Stimulated activated effector memory CD8-positive, alpha-beta T cell treated with anti-CD3 and anti-CD28 coated beads, Interleukin-12 subunit alpha, Interleukin-12 subunit beta, amount 100 ng/mL, for 72 hours (primary cell): ENCODE results near the gene AFM.

Experiments used
- ATAC-seq: fragments of 150-1000 bp; cut with Tn5 transposase; 2 replicates; pipeline ENCODE4 v1.10.0; 2021
- DNase-seq, 2 donors: peaks; one replicate each; pipeline ENCODE4 v3.0.0; 2021 to 2022; ENCODE audit warnings: low spot score in 2 of 2
- H3K27ac Mint-ChIP-seq: one replicate; pipeline ENCODE4 v1.8.0; 2022; ENCODE audit warnings: mild to moderate bottlenecking, mixed read lengths
- H3K36me3 Mint-ChIP-seq: one replicate; pipeline ENCODE4 v1.8.0; 2022; ENCODE audit warnings: mild to moderate bottlenecking, mixed read lengths
- H3K4me1 Mint-ChIP-seq: one replicate; pipeline ENCODE4 v1.8.0; 2022; ENCODE audit warnings: mixed read lengths
- H3K4me3 Mint-ChIP-seq: one replicate; pipeline ENCODE4 v1.8.0; 2022; ENCODE audit warnings: mild to moderate bottlenecking, mixed read lengths
- H3K9me3 Mint-ChIP-seq: one replicate; pipeline ENCODE4 v1.8.0; 2022; ENCODE audit warnings: mixed read lengths

The AFM gene, protein sequence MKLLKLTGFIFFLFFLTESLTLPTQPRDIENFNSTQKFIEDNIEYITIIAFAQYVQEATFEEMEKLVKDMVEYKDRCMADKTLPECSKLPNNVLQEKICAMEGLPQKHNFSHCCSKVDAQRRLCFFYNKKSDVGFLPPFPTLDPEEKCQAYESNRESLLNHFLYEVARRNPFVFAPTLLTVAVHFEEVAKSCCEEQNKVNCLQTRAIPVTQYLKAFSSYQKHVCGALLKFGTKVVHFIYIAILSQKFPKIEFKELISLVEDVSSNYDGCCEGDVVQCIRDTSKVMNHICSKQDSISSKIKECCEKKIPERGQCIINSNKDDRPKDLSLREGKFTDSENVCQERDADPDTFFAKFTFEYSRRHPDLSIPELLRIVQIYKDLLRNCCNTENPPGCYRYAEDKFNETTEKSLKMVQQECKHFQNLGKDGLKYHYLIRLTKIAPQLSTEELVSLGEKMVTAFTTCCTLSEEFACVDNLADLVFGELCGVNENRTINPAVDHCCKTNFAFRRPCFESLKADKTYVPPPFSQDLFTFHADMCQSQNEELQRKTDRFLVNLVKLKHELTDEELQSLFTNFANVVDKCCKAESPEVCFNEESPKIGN

DNA sequence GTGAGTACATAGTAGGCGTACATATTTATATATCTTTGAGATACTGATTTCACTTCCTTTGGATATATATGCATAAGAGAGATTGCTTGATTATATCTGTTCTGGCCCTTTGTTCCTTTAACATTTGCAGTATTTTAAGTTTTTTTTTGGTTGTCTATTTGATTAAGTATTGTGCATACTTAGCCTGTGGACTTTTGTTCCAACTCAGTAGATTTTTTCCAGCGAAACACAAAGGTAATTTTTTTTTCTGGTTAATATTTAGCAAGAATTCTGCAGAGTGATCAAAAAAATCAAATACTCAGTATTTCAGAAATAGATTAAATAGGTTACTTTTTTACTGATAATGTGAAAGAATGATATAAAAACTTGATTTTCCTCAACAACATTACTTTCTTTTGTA is at the start of gene AFM:
AFM (plus strand) TSS at position 388 of the 400 bp plus-strand sequence. CDS start 31 bp downstream, outside the sequence.
- no peak for DNase-seq
- H3K4me1 Mint-ChIP-seq = no peaks in the 10 kb centered on the region
- H3K27ac Mint-ChIP-seq = no peak within 1 kb of the TSS
- ATAC-seq = no peak
- H3K4me3 Mint-ChIP-seq = no peak within 1 kb of the TSS
- no peaks in the 10 kb centered on the region for H3K36me3 Mint-ChIP-seq
- no peaks in the 10 kb centered on the region for H3K9me3 Mint-ChIP-seq

DNA sequence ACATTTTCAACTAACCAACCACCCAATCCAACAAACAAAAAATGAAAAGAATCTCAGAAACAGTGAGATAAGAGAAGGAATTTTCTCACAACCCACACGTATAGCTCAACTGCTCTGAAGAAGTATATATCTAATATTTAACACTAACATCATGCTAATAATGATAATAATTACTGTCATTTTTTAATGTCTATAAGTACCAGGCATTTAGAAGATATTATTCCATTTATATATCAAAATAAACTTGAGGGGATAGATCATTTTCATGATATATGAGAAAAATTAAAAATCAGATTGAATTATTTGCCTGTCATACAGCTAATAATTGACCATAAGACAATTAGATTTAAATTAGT is 49.8 kb upstream of the AFM start:
- Mint-ChIP-seq H3K4me1 (no peaks in the 10 kb centered on the region), H3K4me3 (no peak overlapping the region), H3K27ac (no peak overlapping the region), H3K9me3 (no peaks in the 10 kb centered on the region), H3K36me3 (no peaks in the 10 kb centered on the region)
- no peak for DNase-seq
- ATAC-seq = no peak

DNA sequence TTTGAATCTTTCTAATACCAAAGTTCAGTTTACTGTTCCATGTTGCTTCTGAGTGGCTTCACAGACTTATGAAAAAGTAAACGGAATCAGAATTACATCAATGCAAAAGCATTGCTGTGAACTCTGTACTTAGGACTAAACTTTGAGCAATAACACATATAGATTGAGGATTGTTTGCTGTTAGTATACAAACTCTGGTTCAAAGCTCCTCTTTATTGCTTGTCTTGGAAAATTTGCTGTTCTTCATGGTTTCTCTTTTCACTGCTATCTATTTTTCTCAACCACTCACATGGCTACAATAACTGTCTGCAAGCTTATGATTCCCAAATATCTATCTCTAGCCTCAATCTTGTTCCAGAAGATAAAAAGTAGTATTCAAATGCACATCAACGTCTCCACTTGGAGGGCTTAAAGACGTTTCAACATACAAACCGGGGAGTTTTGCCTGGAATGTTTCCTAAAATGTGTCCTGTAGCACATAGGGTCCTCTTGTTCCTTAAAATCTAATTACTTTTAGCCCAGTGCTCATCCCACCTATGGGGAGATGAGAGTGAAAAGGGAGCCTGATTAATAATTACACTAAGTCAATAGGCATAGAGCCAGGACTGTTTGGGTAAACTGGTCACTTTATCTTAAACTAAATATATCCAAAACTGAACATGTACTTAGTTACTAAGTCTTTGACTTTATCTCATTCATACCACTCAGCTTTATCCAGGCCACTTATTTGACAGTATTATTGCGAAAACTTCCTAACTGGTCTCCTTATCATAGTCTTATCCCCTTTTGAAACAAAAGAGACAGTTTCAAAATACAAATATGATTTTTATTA is 49.2 kb upstream of the AFM start:
- DNase-seq (no peak), ATAC-seq (no peak)
- Mint-ChIP-seq H3K36me3 (no peaks in the 10 kb centered on the region), H3K4me1 (no peaks in the 10 kb centered on the region), H3K27ac (no peak overlapping the region), H3K9me3 (no peaks in the 10 kb centered on the region), H3K4me3 (no peak overlapping the region)

DNA sequence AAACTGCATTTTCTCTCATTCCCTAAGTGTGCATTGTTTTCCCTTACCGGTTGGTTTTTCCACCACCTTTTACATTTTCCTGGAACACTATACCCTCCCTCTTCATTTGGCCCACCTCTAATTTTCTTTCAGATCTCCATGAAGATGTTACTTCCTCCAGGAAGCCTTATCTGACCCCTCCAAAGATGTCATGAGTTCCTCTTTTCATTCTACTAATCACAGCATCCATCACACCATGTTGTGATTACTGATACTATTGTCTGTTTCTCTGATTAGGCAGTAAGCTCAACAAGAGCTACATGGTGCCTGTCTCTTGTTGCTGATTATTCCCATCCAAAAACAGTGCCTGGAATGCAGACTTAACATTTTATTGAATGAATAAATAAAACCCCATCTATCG is 48.4 kb upstream of the AFM start:
- DNase-seq (no peak), ATAC-seq (no peak)
- H3K36me3 Mint-ChIP-seq = no peaks in the 10 kb centered on the region
- no peak overlapping the region for H3K4me3 Mint-ChIP-seq
- no peaks in the 10 kb centered on the region for H3K4me1 Mint-ChIP-seq
- H3K27ac Mint-ChIP-seq = no peak overlapping the region
- H3K9me3 Mint-ChIP-seq = no peaks in the 10 kb centered on the region

DNA sequence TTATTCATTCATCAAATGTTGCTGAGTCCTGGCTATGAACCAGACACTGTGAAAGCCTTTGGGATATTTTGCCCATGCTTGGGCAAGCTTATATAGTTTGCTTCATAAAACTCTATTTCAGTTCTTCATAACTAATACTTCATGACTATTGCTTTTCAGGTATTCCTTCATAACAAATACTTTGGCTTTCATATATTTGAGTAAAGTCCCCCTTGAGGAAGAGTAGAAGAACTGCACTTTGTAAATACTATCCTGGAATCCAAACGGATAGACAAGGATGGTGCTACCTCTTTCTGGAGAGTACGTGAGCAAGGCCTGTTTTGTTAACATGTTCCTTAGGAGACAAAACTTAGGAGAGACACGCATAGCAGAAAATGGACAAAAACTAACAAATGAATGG is 47.2 kb upstream of the AFM start:
- Mint-ChIP-seq H3K27ac (no peak overlapping the region), H3K4me3 (no peak overlapping the region), H3K36me3 (no peaks in the 10 kb centered on the region), H3K9me3 (no peaks in the 10 kb centered on the region), H3K4me1 (no peaks in the 10 kb centered on the region)
- DNase-seq = no peak
- no peak for ATAC-seq

DNA sequence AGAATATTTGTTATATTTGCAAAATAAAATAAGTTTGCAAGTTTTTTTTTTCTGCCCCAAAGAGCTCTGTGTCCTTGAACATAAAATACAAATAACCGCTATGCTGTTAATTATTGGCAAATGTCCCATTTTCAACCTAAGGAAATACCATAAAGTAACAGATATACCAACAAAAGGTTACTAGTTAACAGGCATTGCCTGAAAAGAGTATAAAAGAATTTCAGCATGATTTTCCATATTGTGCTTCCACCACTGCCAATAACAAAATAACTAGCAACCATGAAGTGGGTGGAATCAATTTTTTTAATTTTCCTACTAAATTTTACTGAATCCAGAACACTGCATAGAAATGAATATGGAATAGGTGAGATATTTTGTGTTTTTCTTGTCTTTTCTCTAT is 45.6 kb upstream of the AFM start, which contains the start of gene AFP:
AFP (plus strand) TSS at position 238 of the 400 bp plus-strand sequence; CDS start at position 280, 42 bp downstream.
- H3K9me3 Mint-ChIP-seq = no peaks in the 10 kb centered on the region
- ATAC-seq = no peak
- no peak within 1 kb of the TSS for H3K4me3 Mint-ChIP-seq
- H3K36me3 Mint-ChIP-seq = no peaks in the 10 kb centered on the region
- DNase-seq = no peak
- H3K4me1 Mint-ChIP-seq = no peaks in the 10 kb centered on the region
- H3K27ac Mint-ChIP-seq = no peak within 1 kb of the TSS

DNA sequence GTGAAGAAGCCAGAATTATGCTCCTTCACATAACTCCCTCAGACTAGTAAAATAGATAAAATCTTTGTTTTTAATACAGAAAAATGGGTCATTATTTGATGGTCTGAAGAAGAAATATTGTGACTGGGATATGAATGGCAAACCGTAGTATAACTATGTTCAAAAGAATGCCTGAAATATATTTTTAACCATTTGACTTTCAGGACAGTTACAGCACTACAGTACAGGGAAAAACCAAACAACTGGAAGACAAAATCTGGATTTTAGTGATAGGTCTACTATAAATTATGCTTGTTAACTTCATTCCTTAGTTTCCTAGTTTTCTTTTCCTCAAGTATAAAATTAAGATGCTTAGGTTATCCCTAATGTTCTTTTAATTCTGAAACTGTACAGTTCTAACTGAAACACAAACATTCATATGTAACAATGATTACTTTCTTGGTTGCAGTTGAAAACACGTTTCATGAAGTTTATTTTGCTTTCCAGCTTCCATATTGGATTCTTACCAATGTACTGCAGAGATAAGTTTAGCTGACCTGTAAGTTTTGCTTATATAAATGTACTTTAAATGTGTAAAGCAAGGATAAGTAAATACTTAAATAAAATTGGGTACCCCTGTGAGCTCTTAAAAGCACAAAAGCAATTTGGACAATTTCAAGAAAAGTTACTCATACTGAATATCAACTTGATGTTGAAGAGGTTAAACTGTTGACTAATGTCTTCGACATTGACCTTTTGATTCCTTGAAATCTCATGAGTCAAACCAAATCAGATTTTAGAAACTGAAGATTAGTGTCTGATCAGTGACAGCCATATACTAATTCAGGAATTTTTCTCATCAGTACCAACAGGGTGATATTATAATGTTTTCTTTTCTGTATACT is 44.6 kb upstream of the AFM start:
- ATAC-seq = no peak
- DNase-seq = no peak
- no peaks in the 10 kb centered on the region for H3K9me3 Mint-ChIP-seq
- H3K27ac Mint-ChIP-seq = no peak overlapping the region
- no peaks in the 10 kb centered on the region for H3K4me1 Mint-ChIP-seq
- H3K36me3 Mint-ChIP-seq = no peaks in the 10 kb centered on the region
- no peak overlapping the region for H3K4me3 Mint-ChIP-seq

DNA sequence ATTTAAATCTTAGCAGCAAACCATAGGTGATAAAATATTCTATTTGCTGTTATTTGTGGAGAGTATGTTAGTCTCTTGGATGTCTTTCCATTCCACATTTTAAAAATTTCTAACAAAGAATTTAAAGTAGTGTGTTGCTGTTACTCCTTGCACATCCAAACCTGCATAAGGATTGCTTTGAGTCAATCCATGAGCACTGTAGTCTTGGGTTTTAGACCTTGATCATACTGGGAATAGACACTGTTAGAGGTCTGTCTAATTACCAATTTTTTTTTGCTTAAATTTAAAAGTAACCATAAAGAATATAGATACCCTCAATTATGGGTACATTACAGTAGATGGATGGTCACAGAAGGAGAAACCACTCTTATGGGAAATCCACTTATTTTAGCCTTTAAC is 44.0 kb upstream of the AFM start:
- Mint-ChIP-seq H3K36me3 (no peaks in the 10 kb centered on the region), H3K4me1 (no peaks in the 10 kb centered on the region), H3K4me3 (no peak overlapping the region), H3K27ac (no peak overlapping the region), H3K9me3 (no peaks in the 10 kb centered on the region)
- DNase-seq (no peak), ATAC-seq (no peak)

DNA sequence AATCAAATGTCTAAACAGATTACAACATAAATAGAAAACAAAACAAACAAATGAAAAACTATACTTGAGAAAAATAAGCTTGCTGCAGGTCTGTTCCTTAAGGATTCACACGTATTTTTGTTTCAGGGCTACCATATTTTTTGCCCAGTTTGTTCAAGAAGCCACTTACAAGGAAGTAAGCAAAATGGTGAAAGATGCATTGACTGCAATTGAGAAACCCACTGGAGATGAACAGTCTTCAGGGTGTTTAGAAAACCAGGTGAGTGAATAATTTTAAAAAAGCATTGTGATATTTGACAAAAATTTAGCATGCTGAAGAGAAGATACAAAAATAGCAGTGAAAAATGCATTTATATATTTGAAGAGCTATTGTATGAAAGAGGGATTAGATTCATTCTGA is 43.5 kb upstream of the AFM start:
- no peaks in the 10 kb centered on the region for H3K9me3 Mint-ChIP-seq

DNA sequence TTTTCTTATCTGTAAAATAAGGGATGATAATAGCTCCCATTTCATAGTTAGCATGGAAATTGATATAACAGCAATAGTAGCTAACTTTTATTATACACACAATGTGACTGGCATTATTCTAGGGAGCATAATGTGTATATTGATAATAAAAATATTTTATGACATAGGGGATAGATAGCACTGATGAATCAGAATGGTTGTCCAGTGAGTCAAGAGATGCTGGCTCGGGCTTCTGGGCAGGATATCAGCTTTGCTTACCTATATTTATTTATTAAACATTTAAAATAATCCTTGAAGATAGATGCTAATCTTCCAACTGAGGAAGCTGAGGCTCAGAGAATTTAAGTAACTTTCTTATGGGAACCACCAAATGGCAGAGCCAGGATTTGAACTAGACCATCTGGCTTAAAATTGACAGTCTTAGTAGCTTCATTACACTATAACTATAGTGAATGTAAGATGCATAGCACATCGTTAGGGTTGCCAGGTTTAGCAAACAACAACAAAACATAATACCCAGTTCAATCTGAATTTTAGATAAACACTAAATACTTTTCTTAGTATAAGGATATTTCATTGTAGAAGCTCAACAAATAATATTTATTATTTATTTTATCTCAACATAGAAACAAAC is 42.8 kb upstream of the AFM start:
- H3K4me1 Mint-ChIP-seq = no peaks in the 10 kb centered on the region
- no peaks in the 10 kb centered on the region for H3K9me3 Mint-ChIP-seq
- ATAC-seq (no peak), DNase-seq (no peak)
- H3K4me3 Mint-ChIP-seq = no peak overlapping the region
- H3K36me3 Mint-ChIP-seq = no peaks in the 10 kb centered on the region
- H3K27ac Mint-ChIP-seq = no peak overlapping the region

More for the DNA sequence above, 43.5 kb upstream of the AFM start:
- H3K4me3 Mint-ChIP-seq = no peak overlapping the region
- H3K27ac Mint-ChIP-seq = no peak overlapping the region
- H3K36me3 Mint-ChIP-seq = no peaks in the 10 kb centered on the region
- no peaks in the 10 kb centered on the region for H3K4me1 Mint-ChIP-seq
- ATAC-seq (no peak), DNase-seq (no peak)

DNA sequence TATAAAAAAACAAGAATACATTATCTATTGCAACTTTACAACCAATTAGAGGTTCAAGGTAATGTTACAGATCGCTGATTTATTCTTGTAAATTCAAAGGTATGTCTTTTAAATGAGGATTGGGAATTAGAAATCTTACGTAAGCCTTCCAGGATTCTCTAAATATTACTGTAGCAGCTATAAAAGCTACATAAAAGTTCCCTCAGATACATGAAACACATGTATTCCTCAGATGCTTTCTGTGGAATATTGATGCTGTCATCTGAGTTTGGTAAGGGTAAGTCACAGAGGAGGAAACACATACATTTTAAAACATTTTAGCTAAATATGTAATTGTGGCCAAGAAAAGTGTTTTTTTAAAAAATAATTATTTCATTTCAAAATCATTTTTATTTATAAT is 42.1 kb upstream of the AFM start:
- Mint-ChIP-seq H3K36me3 (no peaks in the 10 kb centered on the region), H3K4me3 (no peak overlapping the region), H3K4me1 (no peaks in the 10 kb centered on the region), H3K27ac (no peak overlapping the region), H3K9me3 (no peaks in the 10 kb centered on the region)
- DNase-seq (no peak), ATAC-seq (no peak)

DNA sequence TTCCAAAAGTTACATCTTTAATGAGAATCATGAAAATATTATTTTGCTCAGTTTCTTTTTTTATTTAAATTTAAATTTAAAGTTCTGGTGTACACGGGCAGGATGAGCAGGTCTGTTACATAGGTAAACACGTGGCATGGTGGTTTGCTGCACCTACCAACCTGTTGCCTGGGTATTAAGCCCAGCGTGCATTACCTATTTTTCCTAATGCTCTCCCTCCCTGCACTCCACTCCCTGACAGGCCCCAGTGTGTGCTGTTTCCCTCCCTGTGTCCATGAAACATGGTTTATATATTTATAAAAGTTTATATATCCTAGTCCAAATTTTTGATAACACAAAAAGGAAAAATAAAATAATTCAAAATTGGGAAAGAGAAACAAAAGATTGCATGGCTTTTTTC is 41.6 kb upstream of the AFM start:
- DNase-seq = no peak
- Mint-ChIP-seq H3K4me1 (no peaks in the 10 kb centered on the region), H3K4me3 (no peak overlapping the region), H3K36me3 (no peaks in the 10 kb centered on the region), H3K27ac (no peak overlapping the region), H3K9me3 (no peaks in the 10 kb centered on the region)
- no peak for ATAC-seq

DNA sequence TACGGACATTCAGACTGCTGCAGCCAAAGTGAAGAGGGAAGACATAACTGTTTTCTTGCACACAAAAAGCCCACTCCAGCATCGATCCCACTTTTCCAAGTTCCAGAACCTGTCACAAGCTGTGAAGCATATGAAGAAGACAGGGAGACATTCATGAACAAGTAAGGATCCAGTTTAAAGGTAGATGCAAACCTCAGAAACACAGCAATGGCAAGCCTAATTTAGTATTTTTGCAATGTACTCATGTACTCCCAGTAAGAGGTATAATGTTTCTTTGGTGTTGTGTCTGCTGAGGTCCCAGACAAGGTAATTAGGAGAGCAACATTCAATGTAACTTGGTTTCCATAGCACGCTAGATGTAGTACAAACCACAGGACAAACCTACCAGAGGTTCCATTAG is 40.9 kb upstream of the AFM start:
- Mint-ChIP-seq H3K27ac (no peak overlapping the region), H3K4me3 (no peak overlapping the region), H3K36me3 (no peaks in the 10 kb centered on the region), H3K4me1 (no peaks in the 10 kb centered on the region), H3K9me3 (no peaks in the 10 kb centered on the region)
- no peak for DNase-seq
- no peak for ATAC-seq

DNA sequence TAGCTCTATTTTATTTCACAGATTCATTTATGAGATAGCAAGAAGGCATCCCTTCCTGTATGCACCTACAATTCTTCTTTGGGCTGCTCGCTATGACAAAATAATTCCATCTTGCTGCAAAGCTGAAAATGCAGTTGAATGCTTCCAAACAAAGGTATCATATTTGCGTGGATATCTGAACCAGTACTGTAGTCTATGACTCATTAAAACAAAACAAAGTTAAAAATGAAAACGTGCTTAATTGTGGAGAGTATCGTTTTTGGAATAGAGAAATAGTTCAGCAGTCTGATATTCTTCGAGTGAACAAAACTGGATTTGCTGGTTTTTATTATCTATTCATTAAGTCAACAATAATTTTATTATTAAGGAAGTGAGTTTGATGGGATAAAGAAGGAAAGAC is 39.3 kb upstream of the AFM start:
- Mint-ChIP-seq H3K36me3 (no peaks in the 10 kb centered on the region), H3K4me1 (no peaks in the 10 kb centered on the region), H3K27ac (no peak overlapping the region), H3K4me3 (no peak overlapping the region), H3K9me3 (no peaks in the 10 kb centered on the region)
- DNase-seq = no peak
- ATAC-seq = no peak

DNA sequence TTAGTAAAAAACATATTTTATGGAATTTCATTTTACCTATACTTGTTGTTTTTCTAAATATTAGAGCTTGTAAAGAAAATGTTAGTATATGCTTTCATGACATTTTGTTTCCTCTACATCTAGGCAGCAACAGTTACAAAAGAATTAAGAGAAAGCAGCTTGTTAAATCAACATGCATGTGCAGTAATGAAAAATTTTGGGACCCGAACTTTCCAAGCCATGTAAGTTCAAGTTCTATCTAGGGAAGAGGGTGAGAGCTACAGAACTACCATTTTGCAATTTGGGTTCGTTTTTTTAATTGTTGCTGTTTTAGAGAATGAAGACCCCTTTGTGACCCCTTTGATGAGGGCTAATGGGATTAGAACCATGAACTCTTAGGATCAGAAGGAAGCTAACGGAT is 38.3 kb upstream of the AFM start:
- no peak for DNase-seq
- Mint-ChIP-seq H3K4me1 (no peaks in the 10 kb centered on the region), H3K27ac (no peak overlapping the region), H3K9me3 (no peaks in the 10 kb centered on the region), H3K36me3 (no peaks in the 10 kb centered on the region), H3K4me3 (no peak overlapping the region)
- ATAC-seq = no peak
